BLaER1 (cell line): ENCODE measurements around the gene TLX2.
A peak's percentile ranks its signal among the peaks of the same experiment; 100 is the strongest.

Experiments
- H3K27ac ChIP-seq: shearing (Covaris generic); formaldehyde crosslinking; 2 replicates; pipeline ENCODE4 v1.8.1; 2022
- H3K27me3 ChIP-seq: shearing (Covaris generic); formaldehyde crosslinking; 2 replicates; pipeline ENCODE4 v1.8.1; 2022
- H3K36me3 ChIP-seq: shearing (Covaris generic); formaldehyde crosslinking; 2 replicates; pipeline ENCODE4 v1.8.1; 2022
- H3K4me1 ChIP-seq: shearing (Covaris generic); formaldehyde crosslinking; 2 replicates; pipeline ENCODE4 v1.8.1; 2022
- H3K4me2 ChIP-seq: shearing (Covaris generic); formaldehyde crosslinking; 2 replicates; pipeline ENCODE4 v1.8.1; 2022
- H3K4me3 ChIP-seq: shearing (Covaris generic); formaldehyde crosslinking; 2 replicates; pipeline ENCODE4 v1.8.1; 2022
- H3K9ac ChIP-seq: shearing (Covaris generic); formaldehyde crosslinking; 2 replicates; pipeline ENCODE4 v1.8.1; 2022
- H3K9me3 ChIP-seq: shearing (Covaris generic); formaldehyde crosslinking; 2 replicates; pipeline ENCODE4 v1.8.1; 2022
- H4K20me1 ChIP-seq: shearing (Covaris generic); formaldehyde crosslinking; 2 replicates; pipeline ENCODE4 v1.8.1; 2022
- Cebpa-rat ChIP-seq: shearing (Covaris generic); IDR thresholded peaks from 2 replicates; pipeline ENCODE4 v1.8.1; 2022

The TLX2 gene

DNA sequence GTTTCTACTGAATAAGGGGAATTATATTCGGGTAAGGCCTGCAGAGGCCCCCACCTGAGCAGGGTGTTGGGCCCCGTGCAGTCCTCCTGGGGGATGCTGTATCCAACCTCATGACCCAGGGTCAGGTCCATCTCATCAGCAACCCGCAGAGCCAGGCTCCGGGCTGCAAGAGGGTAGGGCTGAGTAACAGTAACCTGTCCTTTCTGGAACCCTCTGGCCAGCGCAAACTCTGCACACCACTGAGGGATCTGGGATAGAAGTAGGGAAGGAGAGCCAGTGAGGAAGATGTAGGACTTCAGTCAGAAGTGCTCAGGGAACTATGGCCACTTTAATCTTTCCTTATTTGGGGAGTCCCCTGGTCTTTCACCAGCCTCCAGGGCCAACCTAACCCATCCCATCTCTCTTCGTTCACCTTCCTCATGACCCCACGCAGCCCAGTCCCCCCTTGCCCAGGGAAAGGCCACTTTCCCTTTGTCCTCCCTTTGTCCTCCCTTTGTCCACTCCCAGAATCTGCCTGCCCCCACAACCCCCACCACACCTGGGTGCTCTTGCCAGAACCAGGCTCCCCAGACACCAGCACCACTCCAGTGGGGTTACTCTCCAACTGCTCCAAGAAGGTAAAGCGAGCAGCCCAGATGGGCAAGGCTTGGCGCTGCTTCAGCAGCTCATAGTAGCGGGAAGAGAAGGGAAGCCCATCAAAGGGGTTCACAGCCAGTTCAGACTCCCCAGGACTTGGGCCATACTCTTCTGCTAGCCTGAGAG is 10.9 kb downstream of the TLX2 start:
- H3K27ac ChIP-seq = no peak overlapping the region
- peaks cover 31% of the 10 kb centered on the region for H3K36me3 ChIP-seq
- H3K27me3 ChIP-seq = peaks cover 7% of the 10 kb centered on the region
- H3K9me3 ChIP-seq = no peaks in the 10 kb centered on the region
- peaks cover 20% of the 10 kb centered on the region for H3K4me1 ChIP-seq
- no peak overlapping the region for H3K4me3 ChIP-seq
- H4K20me1 ChIP-seq = peaks cover 12% of the 10 kb centered on the region
- no peak overlapping the region for H3K9ac ChIP-seq
- H3K4me2 ChIP-seq = no peak overlapping the region
- no peak for TF ChIP-seq Cebpa-rat

DNA sequence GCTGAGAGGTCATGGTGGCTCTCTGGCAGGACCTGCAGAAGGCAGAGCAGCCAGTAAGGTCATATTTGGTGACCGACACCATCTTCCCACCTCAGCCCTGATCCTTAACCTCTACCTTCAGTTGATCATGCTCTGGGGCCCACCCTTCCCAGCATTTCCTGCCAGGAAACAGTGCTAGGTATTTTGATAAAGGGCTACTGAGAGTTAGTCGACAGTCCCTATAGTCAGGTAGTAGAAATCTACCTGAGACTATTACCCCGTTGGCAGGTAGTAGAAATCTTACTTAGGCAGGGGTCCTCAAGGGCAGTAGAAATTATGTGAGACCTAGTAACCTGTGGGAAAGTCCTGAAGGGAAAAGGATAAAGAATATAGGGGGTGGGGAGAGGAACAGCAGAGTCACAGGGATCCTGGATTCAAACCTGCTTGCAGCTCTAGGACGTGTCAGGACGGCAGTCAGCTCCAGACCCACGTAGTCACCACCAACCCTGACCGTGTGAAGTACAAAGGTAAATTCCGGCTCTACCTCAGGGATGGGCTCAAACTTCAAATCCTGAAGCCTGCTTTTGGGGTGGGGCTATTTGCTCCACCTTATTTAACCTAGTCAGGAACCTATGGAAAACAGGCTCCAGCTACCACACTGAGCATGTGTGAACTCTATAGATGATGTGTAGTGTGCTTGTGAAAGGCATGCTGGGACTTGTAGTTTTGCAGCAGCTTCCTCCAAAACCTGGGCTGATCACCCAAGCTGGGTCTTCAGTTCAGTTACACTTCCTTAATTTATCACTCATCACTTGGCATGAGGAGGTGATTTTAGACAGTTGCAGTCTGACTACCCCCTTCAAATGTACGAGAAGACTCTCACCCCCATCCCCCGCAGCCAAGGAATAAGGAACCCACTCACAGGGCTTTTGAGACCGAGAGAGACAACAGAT is 11.7 kb downstream of the TLX2 start, which contains the start of gene DQX1:
Gene DQX1, minus strand, starts transcription at position 515 of the 932 bp plus-strand sequence. Its CDS starts 502 bp downstream, at position 13.
- Histone ChIP-seq H3K4me2 (0 out of 2 replicates have a peak within 1 kb of the TSS, but pooled peaks have one; percentile 8), H3K27ac (no peak within 1 kb of the TSS), H3K9me3 (no peaks in the 10 kb centered on the region), H3K27me3 (no peaks in the 10 kb centered on the region; the same call in 1 of the 2 replicates), H3K4me1 (peaks cover 24% of the 10 kb centered on the region), H4K20me1 (peaks cover 14% of the 10 kb centered on the region), H3K4me3 (no peak within 1 kb of the TSS), H3K9ac (no peak within 1 kb of the TSS), H3K36me3 (peaks cover 31% of the 10 kb centered on the region)
- TF ChIP-seq Cebpa-rat = no peak

DNA sequence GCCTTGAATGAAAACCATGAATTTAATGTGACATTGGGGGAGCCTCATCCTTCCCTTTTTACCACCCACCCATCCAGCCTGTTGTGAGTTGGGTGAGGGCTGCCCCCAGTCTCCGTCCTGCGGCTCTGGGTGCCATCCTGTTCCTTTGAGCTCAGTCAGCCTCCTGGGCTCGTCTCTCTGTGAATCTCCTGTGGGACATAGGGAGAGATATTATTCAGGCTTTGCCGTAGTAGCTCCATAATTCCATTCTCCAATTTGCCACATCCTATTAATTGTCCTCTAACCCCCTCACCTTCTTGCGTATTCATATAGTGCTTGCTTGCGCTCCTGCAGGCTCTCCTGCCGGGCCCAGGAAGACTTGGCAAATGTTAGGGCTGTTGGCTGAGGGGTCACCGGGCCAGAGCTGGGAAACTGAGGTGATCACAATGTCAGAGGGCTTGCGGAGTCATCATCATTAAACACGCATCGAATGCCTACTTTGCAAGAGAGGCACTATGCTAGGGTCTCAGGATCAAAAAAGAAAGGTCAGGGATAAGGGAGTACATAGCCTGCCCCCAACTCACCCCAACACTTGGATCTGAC is 12.5 kb downstream of the TLX2 start:
- Histone ChIP-seq H3K9me3 (no peaks in the 10 kb centered on the region), H3K4me2 (0 out of 2 replicates have a peak overlapping the region, but pooled peaks have one; percentile 8), H3K27me3 (no peaks in the 10 kb centered on the region; the same call in 1 of the 2 replicates), H3K4me3 (no peak overlapping the region), H3K36me3 (peaks cover 31% of the 10 kb centered on the region), H3K9ac (no peak overlapping the region), H4K20me1 (peaks cover 22% of the 10 kb centered on the region), H3K27ac (no peak overlapping the region), H3K4me1 (peaks cover 31% of the 10 kb centered on the region)
- no peak for TF ChIP-seq Cebpa-rat

DNA sequence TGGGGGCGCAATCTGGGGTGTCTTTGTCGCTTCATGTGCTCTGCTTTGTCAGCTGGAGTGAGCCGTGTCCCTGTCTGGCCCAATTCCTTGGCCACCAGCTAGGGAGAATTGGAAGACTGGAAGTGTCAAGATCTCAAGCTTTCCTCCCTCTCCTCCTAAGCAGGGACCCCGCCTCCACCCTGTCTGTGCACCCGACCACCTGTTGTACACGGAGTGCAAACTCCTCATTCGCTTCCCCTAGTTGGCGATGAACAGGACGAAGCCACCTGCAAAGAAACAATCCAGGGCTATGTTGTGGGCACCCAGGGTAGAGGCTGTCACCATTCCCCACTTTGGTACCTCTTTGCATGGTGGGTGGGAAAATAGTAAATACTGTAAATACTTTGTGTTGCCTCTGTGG is 13.5 kb downstream of the TLX2 start:
- H3K4me2 ChIP-seq = peak overlapping the region; percentile 98
- no peaks in the 10 kb centered on the region for H3K9me3 ChIP-seq
- peaks cover 36% of the 10 kb centered on the region for H3K36me3 ChIP-seq

DNA sequence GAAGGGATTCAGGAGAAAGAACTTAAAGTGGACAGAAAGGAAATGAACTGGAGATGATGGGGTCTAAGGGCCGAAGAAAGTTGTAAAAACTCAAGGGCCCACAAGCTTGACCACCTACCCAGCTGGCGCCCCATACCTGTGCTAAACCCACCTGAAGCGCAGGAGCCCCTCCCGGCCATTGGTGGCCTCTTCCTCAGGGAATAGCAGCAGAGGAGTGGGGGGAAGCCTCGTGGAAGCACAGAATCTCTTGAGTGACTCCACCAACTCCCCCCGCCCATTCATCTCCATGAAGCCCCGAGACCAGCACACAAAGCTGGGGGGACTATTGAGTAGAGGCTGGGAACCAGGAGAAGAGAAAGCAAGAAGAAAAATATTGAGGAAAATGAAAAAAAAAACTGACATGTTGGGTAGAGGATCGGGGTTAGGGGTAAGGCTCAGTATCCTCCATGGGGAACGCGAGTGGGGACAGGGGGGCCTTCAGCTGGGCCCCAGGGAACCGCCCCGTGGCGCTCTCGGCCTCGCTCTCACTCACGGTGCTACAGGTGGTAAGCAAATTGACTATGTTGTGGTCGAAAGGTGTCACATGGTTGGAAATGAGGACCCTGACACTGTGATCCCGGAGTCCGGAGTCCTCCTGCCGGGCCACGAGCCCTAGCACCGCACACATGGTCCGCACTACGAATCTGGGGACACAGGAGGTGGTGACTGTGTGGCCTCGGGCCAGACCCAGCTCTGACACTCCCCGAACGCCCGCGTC is 14.5 kb downstream of the TLX2 start:
- no peak for TF ChIP-seq Cebpa-rat
- Histone ChIP-seq H3K27me3 (no peaks in the 10 kb centered on the region), H4K20me1 (peaks cover 32% of the 10 kb centered on the region), H3K36me3 (peaks cover 46% of the 10 kb centered on the region), H3K4me1 (peaks cover 42% of the 10 kb centered on the region), H3K27ac (peak overlapping the region; percentile 96), H3K9me3 (no peaks in the 10 kb centered on the region), H3K4me2 (peak overlapping the region; percentile 98), H3K9ac (peak overlapping the region; percentile 94), H3K4me3 (peak overlapping the region; percentile 97)

More for the DNA sequence above, 13.5 kb downstream of the TLX2 start:
- Histone ChIP-seq H3K4me1 (peaks cover 41% of the 10 kb centered on the region), H3K9ac (peak overlapping the region; percentile 94; the same call in 1 of the 2 replicates), H3K27ac (no peak overlapping the region), H4K20me1 (peaks cover 32% of the 10 kb centered on the region), H3K4me3 (peak overlapping the region; percentile 97), H3K27me3 (no peaks in the 10 kb centered on the region)
- no peak for TF ChIP-seq Cebpa-rat

DNA sequence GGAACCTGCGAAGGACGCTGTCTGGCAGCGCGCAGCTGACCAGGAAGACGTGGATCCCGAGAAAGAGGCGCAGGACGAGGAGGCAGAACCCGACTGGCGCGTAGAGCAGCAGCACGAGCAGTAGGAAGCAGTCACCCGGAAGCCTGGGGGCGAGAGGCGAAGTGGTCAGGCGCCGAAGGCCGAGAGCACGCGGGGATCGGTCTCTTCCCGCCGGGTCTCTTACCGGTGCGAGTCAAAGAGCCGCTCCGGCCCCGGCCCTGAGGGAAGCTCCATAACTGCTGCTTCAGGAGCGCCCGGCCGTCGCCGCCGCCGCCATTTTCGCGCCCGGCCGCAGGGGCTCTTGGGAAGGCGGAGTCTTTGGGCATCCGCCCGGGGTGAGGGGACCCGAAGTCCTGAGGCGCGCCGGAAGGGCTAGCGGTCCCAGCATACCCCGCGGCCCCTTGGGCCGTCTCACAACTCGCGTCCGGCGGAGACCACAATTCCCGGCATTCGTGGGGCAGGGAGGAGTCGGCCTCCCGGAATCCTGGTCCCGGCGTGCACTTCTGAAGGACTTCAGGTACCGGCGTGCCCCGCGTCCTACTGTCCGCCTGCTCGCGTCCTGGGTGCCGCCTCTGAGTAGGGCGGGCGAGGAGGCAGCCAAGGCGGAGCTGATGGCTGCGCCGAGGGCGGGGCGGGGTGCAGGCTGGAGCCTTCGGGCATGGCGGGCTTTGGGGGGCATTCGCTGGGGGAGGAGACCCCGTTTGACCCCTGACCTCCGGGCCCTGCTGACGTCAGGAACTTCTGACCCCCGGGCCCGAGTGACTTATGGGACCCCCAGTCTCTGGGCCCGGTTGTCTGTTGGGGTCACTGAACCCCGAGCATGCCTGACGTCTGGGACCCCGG is 15.3 kb downstream of the TLX2 start, which contains the start of the genes AUP1 and HTRA2:
Gene AUP1, minus strand, starts transcription at position 350 of the 882 bp plus-strand sequence. Its CDS starts 77 bp downstream, at position 273.
Gene HTRA2, plus strand, starts transcription at position 577 of the 882 bp plus-strand sequence. Its CDS starts 74 bp downstream, at position 651.
- no peak for TF ChIP-seq Cebpa-rat
- H3K9me3 ChIP-seq = no peaks in the 10 kb centered on the region
- no peaks in the 10 kb centered on the region for H3K27me3 ChIP-seq
- peak within 1 kb of the TSS; percentile 98 for H3K4me2 ChIP-seq
- H3K4me3 ChIP-seq = peak within 1 kb of the TSS; percentile 97
- peaks cover 54% of the 10 kb centered on the region for H3K36me3 ChIP-seq
- H3K27ac ChIP-seq = peak within 1 kb of the TSS; percentile 96
- peak within 1 kb of the TSS; percentile 94 for H3K9ac ChIP-seq
- H3K4me1 ChIP-seq = peaks cover 42% of the 10 kb centered on the region
- H4K20me1 ChIP-seq = peaks cover 32% of the 10 kb centered on the region

DNA sequence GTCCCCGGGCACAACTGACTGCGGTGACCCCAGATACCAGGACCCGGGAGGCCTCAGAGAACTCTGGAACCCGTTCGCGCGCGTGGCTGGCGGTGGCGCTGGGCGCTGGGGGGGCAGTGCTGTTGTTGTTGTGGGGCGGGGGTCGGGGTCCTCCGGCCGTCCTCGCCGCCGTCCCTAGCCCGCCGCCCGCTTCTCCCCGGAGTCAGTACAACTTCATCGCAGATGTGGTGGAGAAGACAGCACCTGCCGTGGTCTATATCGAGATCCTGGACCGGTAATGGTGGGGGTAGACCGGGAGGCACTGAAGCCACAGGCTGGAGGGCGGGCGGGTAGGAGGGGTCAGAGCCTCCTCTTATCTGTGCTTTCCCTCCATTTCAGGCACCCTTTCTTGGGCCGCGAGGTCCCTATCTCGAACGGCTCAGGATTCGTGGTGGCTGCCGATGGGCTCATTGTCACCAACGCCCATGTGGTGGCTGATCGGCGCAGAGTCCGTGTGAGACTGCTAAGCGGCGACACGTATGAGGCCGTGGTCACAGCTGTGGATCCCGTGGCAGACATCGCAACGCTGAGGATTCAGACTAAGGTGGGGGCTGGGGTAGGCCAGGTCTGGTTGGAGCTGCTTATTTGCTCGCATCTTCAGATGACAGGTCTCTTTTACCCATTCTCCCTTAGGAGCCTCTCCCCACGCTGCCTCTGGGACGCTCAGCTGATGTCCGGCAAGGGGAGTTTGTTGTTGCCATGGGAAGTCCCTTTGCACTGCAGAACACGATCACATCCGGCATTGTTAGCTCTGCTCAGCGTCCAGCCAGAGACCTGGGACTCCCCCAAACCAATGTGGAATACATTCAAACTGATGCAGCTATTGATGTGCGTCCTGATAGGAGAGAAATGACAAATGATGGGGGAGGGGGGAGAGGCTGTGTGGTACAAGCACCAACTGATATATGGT is 16.3 kb downstream of the TLX2 start:
- Histone ChIP-seq H3K4me2 (peak overlapping the region; percentile 98), H3K4me1 (peaks cover 42% of the 10 kb centered on the region), H3K9ac (peak overlapping the region; percentile 94), H4K20me1 (peaks cover 32% of the 10 kb centered on the region), H3K27me3 (no peaks in the 10 kb centered on the region), H3K9me3 (no peaks in the 10 kb centered on the region), H3K4me3 (peak overlapping the region; percentile 97), H3K36me3 (peaks cover 55% of the 10 kb centered on the region), H3K27ac (peak overlapping the region; percentile 96)
- TF ChIP-seq Cebpa-rat = no peak
